NCI-H2107 treated with DMSO at 0.1 percent for 48 hours (cell line): Measurements from ENCODE around the gene FBXL15.
A peak's percentile ranks its signal among the peaks of the same experiment; 100 is the strongest.
"Not testable (repeated sequence)": the region's sequence is repeated elsewhere in the genome, so short reads cannot be mapped to it uniquely, and the experiment has no call there.

Experiments used
- DNase-seq: peaks from one replicate; lab custom pipeline; 2025; ENCODE audit not compliant: unreplicated experiment; lab: John Stamatoyannopoulos, UW

The FBXL15 gene

DNA sequence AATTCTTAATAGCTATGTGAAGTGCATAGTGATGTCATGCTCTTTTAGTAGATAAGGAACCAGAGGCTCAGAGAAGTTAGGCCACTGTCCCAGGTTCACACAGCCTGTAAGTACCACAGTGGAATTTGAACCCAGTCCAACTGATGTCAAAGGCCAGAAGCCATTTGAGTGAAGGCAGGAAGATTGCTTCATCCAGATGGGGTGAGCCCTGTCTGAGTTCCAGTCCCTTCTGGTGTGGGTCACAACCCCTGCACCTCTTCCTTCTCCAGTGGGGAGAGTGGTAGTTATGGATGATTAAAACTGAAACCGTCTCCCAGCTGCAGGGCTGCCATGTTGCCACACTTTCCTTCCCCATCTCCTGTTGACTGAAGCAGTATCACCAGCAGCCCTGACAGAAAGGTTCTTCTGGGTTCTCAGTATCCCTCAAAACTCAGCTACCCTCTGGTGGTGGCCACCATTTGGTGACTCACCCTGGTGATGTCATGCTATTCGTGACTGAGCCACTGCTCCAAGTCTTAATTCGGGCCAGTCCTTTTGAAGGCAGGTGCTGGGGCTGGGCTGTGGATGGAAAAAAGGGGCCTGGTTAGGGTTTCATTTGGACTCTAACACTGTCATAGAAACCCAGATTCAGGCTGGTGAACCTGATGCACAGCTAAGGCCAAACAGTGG, 32.2 kb downstream of the FBXL15 start:
- DNase-seq, result no peak

DNA sequence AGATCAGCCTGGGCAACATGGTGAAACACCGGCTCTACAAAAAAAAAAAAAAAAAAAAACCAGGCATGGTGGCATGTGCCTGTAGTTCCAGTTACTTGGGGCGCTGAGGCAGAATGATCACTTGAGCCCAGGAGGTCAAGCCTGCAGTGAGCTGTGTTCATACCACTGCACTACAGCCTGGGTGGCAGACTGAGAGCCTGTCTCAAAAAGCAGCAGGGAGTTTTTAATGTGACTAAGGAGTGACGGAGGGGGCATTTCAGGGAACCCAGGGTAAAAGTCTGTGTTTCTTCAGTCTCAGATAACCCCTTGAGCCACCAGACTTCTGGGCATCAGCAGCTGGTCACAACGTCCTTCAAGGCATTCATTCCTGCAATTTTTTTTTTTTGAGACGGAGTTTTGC, 32.9 kb downstream of the FBXL15 start:
- DNase-seq, result no peak

DNA sequence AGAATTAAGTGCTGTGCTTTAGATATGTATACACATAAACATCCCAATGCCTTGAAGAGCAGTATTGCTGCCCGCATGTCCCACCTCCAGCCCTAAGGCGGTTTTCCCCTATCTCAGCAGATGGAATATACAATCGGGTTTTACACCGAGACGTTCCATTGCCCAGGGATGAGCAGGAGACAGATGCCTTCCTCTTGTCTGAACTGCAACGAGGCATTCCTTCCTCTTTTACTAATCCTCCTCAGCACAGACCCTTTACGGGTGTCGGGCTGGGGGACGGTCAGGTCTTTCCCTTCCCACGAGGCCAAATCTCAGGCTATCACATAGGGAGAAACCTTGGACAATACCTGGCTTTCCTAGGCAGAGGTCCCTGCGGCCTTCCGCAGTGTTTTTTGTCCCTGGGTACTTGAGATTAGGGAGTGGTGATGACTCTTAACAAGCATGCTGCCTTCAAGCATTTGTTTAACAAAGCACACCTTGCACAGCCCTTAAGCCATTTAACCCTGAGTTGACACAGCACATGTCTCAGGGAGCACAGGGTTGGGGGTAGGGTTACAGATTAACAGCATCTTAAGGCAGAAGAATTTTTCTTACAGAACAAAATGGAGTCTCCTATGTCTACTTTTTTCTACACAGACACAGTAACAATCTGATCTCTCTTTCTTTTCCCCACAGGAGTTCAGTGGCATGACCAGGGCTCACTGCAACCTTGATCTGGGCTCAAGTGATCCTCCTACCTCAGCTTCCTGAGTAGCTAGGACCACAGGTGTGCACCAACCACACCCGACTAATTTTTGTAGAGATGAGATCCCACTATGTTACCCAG, 34.2 kb downstream of the FBXL15 start:
- DNase-seq, result not testable (repeated sequence)

GRCh38 chr10:102455893-102456471, 35.3 kb downstream of the FBXL15 start:
- no peak for DNase-seq

GRCh38 chr10:102457591-102458150, 37.0 kb downstream of the FBXL15 start:
- DNase-seq, result no peak

DNA sequence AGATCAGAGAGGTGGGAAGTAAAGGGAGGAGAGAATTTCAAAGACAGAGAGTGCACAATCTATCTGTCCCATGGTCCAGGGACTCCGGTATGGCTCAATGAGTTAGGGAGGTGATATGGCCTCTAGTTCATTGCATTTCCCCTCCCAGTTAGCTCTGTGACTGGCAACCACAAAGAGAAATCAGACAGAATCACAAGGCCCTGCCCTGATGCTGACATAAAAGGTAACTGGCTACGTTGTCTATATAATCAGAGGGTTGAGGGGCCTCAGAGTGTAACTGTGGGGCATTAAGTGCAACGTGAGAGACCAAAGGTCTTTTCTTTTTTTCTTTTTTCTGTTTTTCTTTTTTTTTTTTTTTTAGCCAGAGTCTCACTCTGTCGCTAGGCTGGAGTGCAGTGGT, 38.0 kb downstream of the FBXL15 start:
- no peak for DNase-seq

- DNase-seq, result peak; percentile 68
Observed at GRCh38 chr10:102460836-102461186, 40.2 kb downstream of the FBXL15 start.

GRCh38 chr10:102461187-102462054, 40.8 kb downstream of the FBXL15 start:
- DNase-seq, result peak; percentile 68

- no peak for DNase-seq
Observed at GRCh38 chr10:102462512-102463054, 41.9 kb downstream of the FBXL15 start.

DNA sequence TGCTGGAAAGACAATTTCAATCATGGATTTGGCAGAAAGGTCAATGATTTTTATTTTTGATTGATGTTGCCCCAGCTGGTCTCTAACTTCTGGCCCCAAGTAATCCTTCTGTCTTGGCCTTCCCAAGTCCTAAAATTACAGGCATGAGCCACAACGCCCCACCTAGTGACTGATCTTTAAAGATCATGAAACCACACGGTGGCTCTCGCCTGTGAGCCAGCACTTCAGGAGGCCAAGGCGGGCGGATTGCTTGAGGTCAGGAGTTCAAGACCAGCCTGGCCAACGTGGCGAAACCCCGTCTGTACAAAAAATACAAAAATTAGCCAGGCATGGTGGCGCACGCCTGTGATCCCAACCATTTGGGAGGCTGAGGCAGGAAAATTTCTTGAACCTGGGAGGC, 43.3 kb downstream of the FBXL15 start:
- DNase-seq, result no peak

DNA sequence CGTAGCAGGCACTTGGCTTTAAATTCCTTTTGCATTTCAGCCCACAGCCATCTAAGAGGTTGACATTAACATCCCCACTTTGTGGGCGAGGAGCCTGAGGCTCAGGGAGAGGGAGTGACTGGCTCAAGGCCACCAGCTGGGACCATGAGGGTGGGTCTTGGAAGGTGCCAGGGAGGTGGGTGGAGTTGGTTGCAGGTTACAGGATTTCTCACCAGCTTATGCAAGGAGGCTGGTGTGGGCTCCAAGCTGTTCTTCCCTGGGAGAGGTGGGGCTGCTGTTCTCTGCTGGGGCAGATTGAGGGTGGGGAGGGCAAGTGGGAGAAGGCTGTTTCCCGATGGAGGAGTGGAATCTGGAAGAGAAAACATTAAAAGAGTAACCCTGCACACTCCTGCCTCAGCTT, 44.8 kb downstream of the FBXL15 start:
- no peak for DNase-seq

DNA sequence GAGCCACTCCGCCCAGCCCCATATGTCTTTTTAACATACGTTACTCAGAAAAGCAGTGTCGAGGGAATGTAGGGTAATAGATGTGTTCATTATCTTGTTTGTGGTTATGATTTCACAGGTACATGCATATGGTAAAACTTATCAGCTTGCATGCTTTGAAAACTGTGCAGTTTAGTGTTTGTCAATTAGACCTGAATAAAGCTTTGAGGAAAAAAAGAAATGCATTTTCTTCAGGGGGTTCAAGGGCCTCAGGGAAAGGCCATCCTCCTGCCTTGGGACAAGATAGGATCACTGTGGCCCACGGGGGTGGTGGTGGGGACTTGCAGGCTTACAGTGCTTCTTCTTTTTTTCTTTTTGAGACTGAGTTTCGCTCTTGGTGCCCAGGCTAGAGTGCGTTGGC, 46.7 kb downstream of the FBXL15 start:
- no peak for DNase-seq

DNA sequence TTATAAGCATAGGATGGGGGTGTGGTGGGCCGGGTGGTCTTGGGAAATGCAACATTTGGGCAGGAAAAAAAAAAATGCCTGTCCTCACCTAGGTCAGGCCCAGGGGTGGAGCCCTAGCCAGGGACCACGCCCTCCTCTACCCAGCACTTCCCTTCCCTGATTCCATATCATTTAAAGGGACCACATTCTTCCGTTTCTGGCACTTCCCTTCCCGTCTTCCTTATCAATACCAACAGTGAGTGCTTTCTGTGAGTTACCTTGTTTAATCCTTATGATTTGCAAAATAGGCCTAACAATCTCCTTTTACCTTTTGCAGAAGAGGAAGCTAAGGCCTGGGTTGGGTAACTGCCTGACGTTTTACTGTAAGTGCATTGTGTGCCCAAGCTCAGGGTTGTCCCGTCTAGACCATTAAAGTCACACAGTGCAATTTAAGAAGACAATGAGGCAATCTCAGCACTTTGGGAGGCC, 47.4 kb downstream of the FBXL15 start:
- DNase-seq, result no peak

DNA sequence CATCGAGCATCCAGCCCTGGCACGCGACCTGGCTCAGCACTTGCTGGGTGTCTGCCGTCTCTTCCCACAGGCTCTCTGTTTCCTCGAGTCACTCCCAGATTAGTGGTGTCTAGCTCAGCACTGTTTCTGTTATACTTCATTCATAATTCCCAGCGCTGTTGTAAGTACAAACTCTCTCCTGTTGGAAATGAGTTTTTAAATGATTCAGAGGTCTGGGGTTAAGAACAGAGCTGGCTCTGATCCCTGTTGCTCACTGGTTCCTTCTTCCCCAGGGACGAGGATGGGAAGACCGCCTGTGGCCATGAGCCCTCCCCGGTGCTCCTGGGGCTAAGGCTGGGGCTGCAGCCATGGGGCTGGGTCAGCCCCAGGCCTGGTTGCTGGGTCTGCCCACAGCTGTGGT, 48.0 kb downstream of the FBXL15 start:
- no peak for DNase-seq

DNA sequence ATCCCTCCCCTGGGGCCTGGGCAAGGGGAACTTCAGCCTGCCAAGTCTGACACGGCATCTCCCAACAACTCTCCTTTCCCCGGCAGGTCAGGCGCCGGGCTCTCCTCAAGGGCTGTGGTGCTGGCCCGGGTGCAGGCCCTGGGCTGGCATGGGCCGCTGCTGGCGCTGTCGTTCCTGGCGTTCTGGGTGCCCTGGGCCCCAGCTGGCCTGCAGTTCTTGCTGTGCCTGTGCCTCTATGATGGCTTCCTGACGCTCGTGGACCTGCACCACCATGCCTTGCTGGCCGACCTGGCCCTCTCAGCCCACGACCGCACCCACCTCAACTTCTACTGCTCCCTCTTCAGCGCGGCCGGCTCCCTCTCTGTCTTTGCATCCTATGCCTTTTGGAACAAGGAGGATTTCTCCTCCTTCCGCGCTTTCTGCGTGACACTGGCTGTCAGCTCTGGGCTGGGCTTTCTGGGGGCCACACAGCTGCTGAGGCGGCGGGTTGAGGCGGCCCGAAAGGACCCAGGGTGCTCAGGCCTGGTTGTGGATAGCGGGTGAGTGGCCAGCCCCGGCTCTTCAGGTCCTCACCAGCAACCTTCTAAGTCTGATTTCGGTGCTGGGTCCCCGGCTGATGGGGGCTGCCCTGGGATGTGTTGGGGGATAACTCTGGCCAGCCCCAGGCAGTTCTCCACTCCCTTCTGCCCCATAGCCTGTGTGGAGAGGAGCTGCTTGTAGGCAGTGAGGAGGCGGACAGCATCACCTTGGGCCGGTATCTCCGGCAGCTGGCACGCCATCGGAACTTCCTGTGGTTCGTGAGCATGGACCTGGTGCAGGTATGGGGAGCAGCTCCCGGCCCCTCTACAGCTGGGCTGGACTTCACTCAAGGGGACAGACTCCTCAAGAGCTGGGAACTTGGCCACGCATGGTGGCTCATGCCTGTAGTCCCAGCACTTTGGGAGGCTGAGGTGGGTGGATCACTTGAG, 50.2 kb downstream of the FBXL15 start:
- no peak for DNase-seq
